Neutrophil (primary cell): ENCODE measurements around the gene CEACAM19.

Source experiments
- H3K27ac ChIP-seq: fragments of 200-600 bp; sonication (generic); 2 replicates; pipeline ENCODE4 v1.5.1; 2016; ENCODE audit warnings: mild to moderate bottlenecking, moderate library complexity
- H3K27me3 ChIP-seq: fragments of 200-600 bp; sonication (generic); 2 replicates; pipeline ENCODE4 v1.6.0; 2016; ENCODE audit warnings: mild to moderate bottlenecking
- H3K36me3 ChIP-seq: fragments of 200-600 bp; sonication (generic); 2 replicates; pipeline ENCODE4 v1.5.1; 2017
- H3K4me1 ChIP-seq, 2 experiments: fragments of 200-600 bp in 1 of 2; sonication (generic) in 1 of 2; 1 replicate in 1 of 2; 2 replicates in 1 of 2; pipeline versions ENCODE4 v1.5.1 to v1.6.1; 2013 to 2016; ENCODE audit warnings: low read depth in 1 of 2, low read length in 1 of 2, mild to moderate bottlenecking in 1 of 2, moderate library complexity in 1 of 2; ENCODE audit not compliant: control insufficient read depth in 1 of 2, insufficient read depth in 1 of 2
- H3K4me3 ChIP-seq, 2 experiments: fragments of 200-600 bp in 1 of 2; sonication (generic) in 1 of 2; 1 replicate in 1 of 2; 2 replicates in 1 of 2; pipeline ENCODE4 v1.5.1; 2013 to 2016; ENCODE audit warnings: low read depth in 1 of 2, low read length in 1 of 2, mild to moderate bottlenecking in 1 of 2, moderate library complexity in 1 of 2
- H3K9me3 ChIP-seq: fragments of 200-600 bp; sonication (generic); 2 replicates; pipeline ENCODE4 v1.5.1; 2016
- CTCF ChIP-seq: fragments of 200-600 bp; sonication (generic); IDR thresholded peaks from 2 replicates; pipeline ENCODE4 v1.5.1; 2016; ENCODE audit warnings: antibody characterized with exemption

The CEACAM19 gene

DNA sequence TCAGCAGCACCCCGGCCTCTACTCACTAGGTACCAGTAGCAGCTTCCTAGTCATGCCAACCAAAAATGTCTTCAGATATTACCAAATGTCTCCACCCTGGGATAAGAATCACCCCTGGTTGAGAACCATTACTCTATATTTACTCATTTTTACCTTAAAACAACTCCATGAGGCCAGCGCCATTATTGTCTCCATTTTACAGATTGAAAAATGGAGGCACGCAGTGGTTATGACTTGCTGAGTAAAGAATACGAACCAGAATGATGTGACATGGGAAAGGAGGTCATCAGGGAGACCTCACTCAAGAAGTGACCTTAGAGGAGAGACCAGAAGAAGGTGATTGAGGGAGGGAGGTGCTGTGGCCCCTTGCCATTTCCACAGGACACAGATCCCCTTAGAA is 2.2 kb downstream of the CEACAM19 start:
- Histone ChIP-seq H3K36me3 (no peaks in the 10 kb centered on the region), H3K4me1 (peaks cover 0 to 6% of the 10 kb centered on the region in 2 experiments)
- TF ChIP-seq CTCF = no peak

GRCh38 chr19:44675521-44675920 is 4.2 kb downstream of the CEACAM19 start:
- Histone ChIP-seq H3K4me3 (no peak overlapping the region), H3K4me1 (peaks cover 0 to 6% of the 10 kb centered on the region in 2 experiments), H3K9me3 (no peaks in the 10 kb centered on the region), H3K27me3 (no peaks in the 10 kb centered on the region), H3K36me3 (no peaks in the 10 kb centered on the region), H3K27ac (no peak overlapping the region)
- TF ChIP-seq CTCF = no peak

More for the DNA sequence above, 2.2 kb downstream of the CEACAM19 start:
- Histone ChIP-seq H3K4me3 (no peak overlapping the region), H3K27me3 (no peaks in the 10 kb centered on the region), H3K9me3 (no peaks in the 10 kb centered on the region), H3K27ac (no peak overlapping the region)

GRCh38 chr19:44677019-44677811 is 5.9 kb downstream of the CEACAM19 start:
- Histone ChIP-seq H3K36me3 (no peaks in the 10 kb centered on the region), H3K4me3 (no peak overlapping the region), H3K27me3 (no peaks in the 10 kb centered on the region)

GRCh38 chr19:44680536-44680935 is 9.3 kb downstream of the CEACAM19 start:
- H3K4me3 ChIP-seq = no peak overlapping the region
- H3K36me3 ChIP-seq = no peaks in the 10 kb centered on the region
- no peak overlapping the region for H3K27ac ChIP-seq
- H3K27me3 ChIP-seq = no peaks in the 10 kb centered on the region
- no peak for TF ChIP-seq CTCF
- peaks cover 8 to 20% of the 10 kb centered on the region in 2 experiments for H3K4me1 ChIP-seq
- H3K9me3 ChIP-seq = no peaks in the 10 kb centered on the region

More at GRCh38 chr19:44677019-44677811, 5.9 kb downstream of the CEACAM19 start:
- Histone ChIP-seq H3K27ac (no peak overlapping the region), H3K9me3 (no peaks in the 10 kb centered on the region), H3K4me1 (peaks cover 0 to 6% of the 10 kb centered on the region in 2 experiments)
- no peak for TF ChIP-seq CTCF

DNA sequence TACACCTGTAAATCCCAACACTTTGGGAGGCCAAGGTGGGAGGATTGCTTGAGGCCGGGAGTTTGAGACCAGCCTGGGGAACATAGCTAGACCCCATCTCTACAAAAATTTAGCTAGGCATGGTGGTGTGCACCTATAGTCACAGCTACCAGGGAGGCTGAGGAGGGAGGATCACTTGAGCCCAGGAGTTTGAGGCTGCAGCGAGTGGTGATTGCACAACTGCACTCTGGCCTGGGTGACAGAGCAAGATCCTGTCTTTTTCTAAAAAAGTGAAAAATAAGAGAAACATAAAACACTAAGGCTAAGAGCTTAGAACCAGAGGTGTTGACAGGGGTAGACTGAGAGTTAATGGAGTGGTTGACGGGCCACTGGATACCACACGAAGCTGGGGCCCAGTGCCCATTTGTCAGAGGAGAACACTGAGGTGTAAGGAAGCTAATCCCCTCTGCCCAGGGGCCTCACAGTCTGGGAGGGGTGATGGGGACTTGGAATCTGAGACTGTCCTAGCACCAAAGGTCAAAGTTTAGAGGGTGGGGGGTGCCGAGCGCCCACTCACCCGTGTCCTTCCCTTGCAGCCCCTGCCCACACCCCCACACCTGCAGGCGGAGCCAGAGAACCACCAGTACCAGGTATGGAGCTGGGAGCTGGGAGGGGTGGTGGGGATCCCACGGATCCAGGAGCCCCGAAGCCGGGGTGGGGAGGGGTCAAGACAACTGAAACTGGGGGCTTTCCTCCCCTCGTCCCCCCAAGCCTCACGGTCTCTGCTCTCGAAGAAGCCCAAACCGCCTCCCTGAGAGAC is 10.9 kb downstream of the CEACAM19 start:
- Histone ChIP-seq H3K36me3 (no peaks in the 10 kb centered on the region), H3K27me3 (no peaks in the 10 kb centered on the region), H3K4me1 (peaks cover 24 to 35% of the 10 kb centered on the region in 2 experiments), H3K9me3 (no peaks in the 10 kb centered on the region), H3K27ac (no peak overlapping the region), H3K4me3 (no peak overlapping the region)
- no peak for TF ChIP-seq CTCF
